IPS-NIHi11 (cell line): ENCODE results near the gene WDR33.
A peak's percentile ranks its signal among the peaks of the same experiment; 100 is the strongest.

Experiments used
- DNase-seq: peaks from one replicate; pipeline ENCODE4 v3.0.0; 2012; ENCODE audit warnings: mixed read lengths, low spot score

The WDR33 gene

GRCh38 chr2:127672341-127673224, 138.4 kb downstream of the WDR33 start:
- DNase-seq = peak; percentile 4

GRCh38 chr2:127671557-127672302, 139.2 kb downstream of the WDR33 start:
- peak; percentile 2 for DNase-seq

GRCh38 chr2:127670957-127671290, 140.0 kb downstream of the WDR33 start:
- no peak for DNase-seq

- DNase-seq = no peak
These were observed 140.7 kb downstream of the WDR33 start for GRCh38 chr2:127670055-127670956.

- DNase-seq = no peak
These were observed 141.9 kb downstream of the WDR33 start for GRCh38 chr2:127669056-127669455.

- no peak for DNase-seq
These were observed 145.6 kb downstream of the WDR33 start for GRCh38 chr2:127665267-127665893.

GRCh38 chr2:127664895-127665225, 146.1 kb downstream of the WDR33 start:
- DNase-seq = no peak

GRCh38 chr2:127664065-127664894, 146.7 kb downstream of the WDR33 start:
- DNase-seq = peak; percentile 82

- DNase-seq = no peak
These were observed 147.4 kb downstream of the WDR33 start for GRCh38 chr2:127663566-127664064.

- no peak for DNase-seq
These were observed 147.9 kb downstream of the WDR33 start for GRCh38 chr2:127662937-127663565.

GRCh38 chr2:127661949-127662510, 148.9 kb downstream of the WDR33 start:
- DNase-seq = no peak

- no peak for DNase-seq
These were observed 149.8 kb downstream of the WDR33 start for GRCh38 chr2:127661072-127661649.

GRCh38 chr2:127660291-127660578, 150.7 kb downstream of the WDR33 start:
- no peak for DNase-seq

GRCh38 chr2:127659408-127660290, 151.3 kb downstream of the WDR33 start:
- DNase-seq = no peak

GRCh38 chr2:127658641-127659407, 152.1 kb downstream of the WDR33 start:
- no peak for DNase-seq

- no peak for DNase-seq
These were observed 152.8 kb downstream of the WDR33 start for GRCh38 chr2:127658146-127658545.

GRCh38 chr2:127657232-127657595, 153.8 kb downstream of the WDR33 start:
- DNase-seq = no peak

GRCh38 chr2:127656569-127657231, 154.3 kb downstream of the WDR33 start:
- DNase-seq = no peak
